HG03342 (cell line): ENCODE data around the gene PRM2.

ENCODE experiments used
- ATAC-seq: cut with Tn5 transposase; IDR thresholded peaks from one replicate; pipeline ENCODE4 v1.9.1; 2021; ENCODE audit warnings: mild to moderate bottlenecking, moderate library complexity; ENCODE audit not compliant: unreplicated experiment

Gene PRM2

GRCh38 chr16:11232852-11233726 lies 43.2 kb downstream of the PRM2 start:
- ATAC-seq, result peak; percentile 56

- ATAC-seq, result no peak
Measured at GRCh38 chr16:11232302-11232851, 43.9 kb downstream of the PRM2 start.

GRCh38 chr16:11231367-11231970 lies 44.8 kb downstream of the PRM2 start:
- no peak for ATAC-seq

GRCh38 chr16:11229906-11230305 lies 46.4 kb downstream of the PRM2 start:
- no peak for ATAC-seq

- no peak for ATAC-seq
Measured at GRCh38 chr16:11229432-11229831, 46.8 kb downstream of the PRM2 start.

- ATAC-seq, result peak; percentile 4
Measured at GRCh38 chr16:11225677-11226549, 50.4 kb downstream of the PRM2 start.
